T1000 (cell line): ENCODE results near the gene PRND.
"Not testable (repeated sequence)": the region's sequence is repeated elsewhere in the genome, so short reads cannot be mapped to it uniquely, and the experiment has no call there.

Experiments
- DNase-seq: peaks from one replicate; lab custom pipeline; 2025; ENCODE audit warnings: mixed read lengths; lab: John Stamatoyannopoulos, UW

The PRND gene

GRCh38 chr20:4737857-4738627, 16.3 kb downstream of the PRND start:
- DNase-seq: no peak

- no peak for DNase-seq
Measured at GRCh38 chr20:4740774-4741431, 19.2 kb downstream of the PRND start.

DNA sequence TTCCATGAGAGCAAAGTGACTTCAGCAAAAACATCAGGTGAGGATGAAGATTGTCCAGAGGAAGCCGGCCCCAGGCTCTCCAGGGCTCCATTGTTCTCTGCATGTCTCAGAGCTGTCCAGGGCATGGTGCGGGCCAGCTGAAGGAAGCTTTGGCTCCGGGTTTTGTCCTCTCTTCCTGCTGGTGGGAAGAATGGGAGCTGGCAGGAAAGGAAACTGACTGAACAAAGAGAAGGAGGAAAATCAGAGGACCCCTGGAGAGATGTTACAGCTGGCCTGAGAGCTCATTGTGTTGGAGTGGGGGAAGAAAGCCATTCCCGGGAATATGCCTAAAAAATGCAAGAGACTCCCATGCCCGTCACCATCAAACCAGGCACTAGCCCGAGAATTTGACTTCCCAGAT, 27.1 kb downstream of the PRND start:
- no peak for DNase-seq

DNA sequence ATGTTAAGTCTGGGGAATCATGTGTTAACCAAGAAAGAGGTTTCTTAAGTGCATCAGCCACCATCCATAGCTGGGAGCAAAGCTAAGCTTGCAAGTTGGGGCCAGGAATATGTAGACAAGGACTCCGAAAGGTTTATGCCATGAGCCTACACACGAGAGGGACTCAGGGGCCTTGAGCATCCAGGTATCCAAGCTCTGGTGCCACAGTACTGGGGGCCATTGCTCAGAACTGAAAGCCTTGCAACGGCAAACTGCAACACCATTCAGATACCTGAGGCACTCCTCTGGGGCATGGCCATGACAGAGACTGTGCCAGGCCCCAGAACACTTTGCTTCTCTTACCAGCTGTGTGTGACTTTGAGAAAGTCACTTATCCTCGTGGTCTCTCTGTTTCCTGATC, 27.6 kb downstream of the PRND start:
- DNase-seq: no peak

- no peak for DNase-seq
Measured at GRCh38 chr20:4750381-4750780, 28.7 kb downstream of the PRND start.

- DNase-seq: not testable (repeated sequence)
Measured at GRCh38 chr20:4759100-4759884, 37.6 kb downstream of the PRND start.

GRCh38 chr20:4763261-4763660, 41.6 kb downstream of the PRND start:
- DNase-seq: no peak

- no peak for DNase-seq
Measured at GRCh38 chr20:4763723-4764510, 42.2 kb downstream of the PRND start.

DNA sequence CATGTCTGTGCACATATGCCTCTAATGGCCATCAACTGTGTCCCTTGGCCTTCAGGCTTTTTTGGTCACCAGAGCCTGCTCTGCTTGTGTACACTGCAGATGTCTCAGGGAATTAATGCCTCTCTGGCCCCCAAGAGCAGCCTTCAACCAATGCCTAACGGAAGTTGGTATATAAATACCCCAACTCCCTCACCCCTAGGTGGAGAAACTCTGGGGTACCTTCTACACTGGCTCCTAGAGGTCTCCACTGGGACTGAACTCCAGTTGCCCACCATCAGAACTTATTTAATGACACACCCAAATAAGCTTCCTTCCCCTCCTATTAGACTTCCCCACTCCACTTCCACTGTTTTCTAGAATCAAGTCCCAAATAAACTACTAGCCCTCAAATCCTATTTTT, 43.1 kb downstream of the PRND start:
- no peak for DNase-seq

DNA sequence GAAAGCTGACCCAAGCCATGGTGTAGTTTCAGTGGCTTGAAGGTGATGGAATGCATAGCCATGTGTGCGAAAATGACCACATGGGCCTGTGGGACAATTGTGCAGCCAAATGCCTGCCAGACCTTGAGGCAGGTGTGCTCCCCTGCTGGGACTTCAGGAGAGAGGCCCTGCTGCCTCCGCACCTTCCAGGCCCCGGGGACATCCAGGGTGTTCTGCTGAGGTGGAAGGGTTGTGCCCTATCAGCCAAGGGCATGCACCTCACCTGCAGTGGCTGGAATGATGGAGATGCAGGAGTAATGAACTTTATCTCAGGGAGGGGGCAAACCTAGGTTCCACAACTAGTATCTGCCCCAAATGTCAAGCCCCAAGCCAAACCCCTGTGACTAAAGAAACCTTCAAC, 44.0 kb downstream of the PRND start:
- DNase-seq: no peak

GRCh38 chr20:4766631-4767030, 44.9 kb downstream of the PRND start:
- DNase-seq: no peak

GRCh38 chr20:4767084-4767483, 45.4 kb downstream of the PRND start:
- DNase-seq: no peak

- DNase-seq: no peak
Measured at GRCh38 chr20:4769328-4769727, 47.6 kb downstream of the PRND start.

DNA sequence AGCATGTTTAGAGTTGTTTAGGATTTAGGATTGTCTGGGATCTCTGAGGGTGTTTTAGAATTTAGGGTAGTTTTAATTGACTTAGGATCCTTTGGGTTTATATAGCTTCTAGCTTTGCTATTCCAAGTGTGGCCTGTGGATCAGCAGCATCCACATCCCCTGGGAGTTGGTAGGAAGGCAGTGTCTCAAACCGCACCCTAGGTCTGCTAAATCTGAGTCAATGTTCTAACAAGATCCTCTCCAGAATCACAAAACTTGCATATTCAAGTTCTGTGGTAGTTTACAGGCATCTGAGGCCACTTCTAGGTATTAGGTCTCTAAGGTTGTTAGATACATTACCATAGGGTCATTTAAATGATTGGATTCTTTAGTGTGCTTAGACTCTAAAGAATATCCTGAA, 48.3 kb downstream of the PRND start:
- DNase-seq: no peak

GRCh38 chr20:4771004-4771403, 49.3 kb downstream of the PRND start:
- DNase-seq: no peak

GRCh38 chr20:4772132-4772531, 50.4 kb downstream of the PRND start:
- DNase-seq: no peak

GRCh38 chr20:4773014-4773413, 51.3 kb downstream of the PRND start:
- DNase-seq: not testable (repeated sequence)

DNA sequence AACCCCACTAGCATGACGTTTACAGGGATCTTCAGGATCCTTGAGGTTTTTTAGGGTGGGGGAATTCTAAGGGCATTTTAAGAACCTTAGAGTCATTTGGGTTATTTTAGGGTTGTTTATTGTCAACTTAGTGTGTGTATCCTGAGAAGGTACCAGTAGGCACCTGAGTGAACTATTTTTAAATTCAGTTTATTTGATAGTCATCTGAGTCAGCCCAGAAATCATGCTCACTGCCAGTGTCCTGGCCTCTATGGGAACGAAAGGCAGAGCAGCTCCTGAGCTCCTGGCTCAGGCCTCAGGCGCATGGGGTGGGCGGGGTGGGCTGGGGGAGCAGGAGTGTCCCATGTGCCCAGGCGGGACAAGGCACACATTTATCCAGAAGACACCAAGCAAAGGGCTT, 52.0 kb downstream of the PRND start:
- no peak for DNase-seq

- no peak for DNase-seq
Measured at GRCh38 chr20:4774207-4774606, 52.5 kb downstream of the PRND start.

DNA sequence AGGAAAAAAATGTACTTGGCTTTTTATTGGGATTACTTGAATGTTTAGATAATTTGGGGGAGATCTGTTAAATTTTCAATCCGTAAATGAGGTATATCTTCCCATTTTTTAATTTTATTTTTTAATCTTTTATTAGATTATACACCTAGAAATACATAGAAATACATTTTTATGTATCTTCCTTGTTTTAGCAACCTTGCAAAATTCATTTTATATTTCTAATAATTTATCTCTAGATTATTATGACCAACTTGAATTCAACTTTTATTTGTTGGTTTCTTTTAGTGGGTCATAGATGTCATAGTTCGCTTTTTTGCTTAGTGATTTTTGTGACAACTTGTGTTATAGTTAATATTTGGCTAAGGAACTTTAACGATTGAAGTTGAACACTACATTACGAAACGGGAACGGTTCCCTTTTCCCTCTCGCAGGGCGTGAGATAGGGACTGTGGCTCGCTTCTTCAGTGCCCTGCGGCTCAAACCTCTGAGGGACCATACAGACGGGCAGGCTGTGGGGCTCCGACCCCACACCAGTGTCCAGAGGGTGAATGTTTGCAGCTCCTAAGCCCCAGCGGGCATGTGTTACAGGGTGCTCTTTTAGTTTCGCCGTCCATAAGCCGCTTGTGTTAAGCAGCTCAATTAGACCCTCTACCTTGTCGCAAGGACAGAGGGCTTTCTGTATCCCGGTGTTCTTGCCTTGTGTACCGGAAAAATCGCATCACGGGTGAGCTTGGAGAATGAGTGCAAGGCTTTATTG, 53.8 kb downstream of the PRND start:
- no peak for DNase-seq

GRCh38 chr20:4776079-4776630, 54.4 kb downstream of the PRND start:
- DNase-seq: no peak
